ENCODE data around the gene PLPP4.

PLPP4 gene

GRCh38 chr10:120465138-120465537 is 8.1 kb downstream of the PLPP4 start:
- H3K4me2 ChIP-seq (ENCODE audit: low read length): no peak overlapping the region
- H3K4me1 ChIP-seq (ENCODE audit: control insufficient read depth, low read length): no peaks in the 10 kb centered on the region
- no peaks in the 10 kb centered on the region for H3F3A ChIP-seq (ENCODE audit: control insufficient read depth, insufficient read depth)
- no peak for TF ChIP-seq EZH2phosphoT487 (IDR thresholded peaks at IDR 0.05; ENCODE audit: borderline replicate concordance, low read length)
- no peak for TF ChIP-seq CTCF (IDR thresholded peaks at IDR 0.05; ENCODE audit: low read depth, low read length, poor library complexity, severe bottlenecking)
- H3K9me2 ChIP-seq (replicated peaks; ENCODE audit: control insufficient read depth, low read length): no peaks in the 10 kb centered on the region
- H3K27ac ChIP-seq (ENCODE audit: low read depth, low read length): no peak overlapping the region
- H4K20me1 ChIP-seq (ENCODE audit: control insufficient read depth, insufficient read depth, low read depth, low read length): no peaks in the 10 kb centered on the region
- H3K79me2 ChIP-seq (ENCODE audit: control insufficient read depth, low read length): no peaks in the 10 kb centered on the region
- H3K27me3 ChIP-seq (ENCODE audit: control insufficient read depth, low read length): no peaks in the 10 kb centered on the region
- H3K9me3 ChIP-seq (ENCODE audit: control insufficient read depth, insufficient read depth, low read length): no peaks in the 10 kb centered on the region
- no peaks in the 10 kb centered on the region for H3K36me3 ChIP-seq (ENCODE audit: control insufficient read depth, low read length)
- H3K4me3 ChIP-seq (ENCODE audit: low read length): no peak overlapping the region

- H3K4me2 ChIP-seq (ENCODE audit: low read length): no peak overlapping the region
- no peaks in the 10 kb centered on the region for H3K79me2 ChIP-seq (ENCODE audit: control insufficient read depth, low read length)
- H3K27ac ChIP-seq (ENCODE audit: low read depth, low read length): no peak overlapping the region
- H3K4me3 ChIP-seq (ENCODE audit: low read length): no peak overlapping the region
- H3K27me3 ChIP-seq (ENCODE audit: control insufficient read depth, low read length): no peaks in the 10 kb centered on the region
- H3K9me3 ChIP-seq (ENCODE audit: control insufficient read depth, insufficient read depth, low read length): no peaks in the 10 kb centered on the region
- no peaks in the 10 kb centered on the region for H3K9me2 ChIP-seq (replicated peaks; ENCODE audit: control insufficient read depth, low read length)
- H3K36me3 ChIP-seq (ENCODE audit: control insufficient read depth, low read length): no peaks in the 10 kb centered on the region
- no peaks in the 10 kb centered on the region for H4K20me1 ChIP-seq (ENCODE audit: control insufficient read depth, insufficient read depth, low read depth, low read length)
- no peaks in the 10 kb centered on the region for H3F3A ChIP-seq (ENCODE audit: control insufficient read depth, insufficient read depth)
- no peaks in the 10 kb centered on the region for H3K4me1 ChIP-seq (ENCODE audit: control insufficient read depth, low read length)
- TF ChIP-seq EZH2phosphoT487 (IDR thresholded peaks at IDR 0.05; ENCODE audit: borderline replicate concordance, low read length): no peak
- TF ChIP-seq CTCF (IDR thresholded peaks at IDR 0.05; ENCODE audit: low read depth, low read length, poor library complexity, severe bottlenecking): no peak
These were observed 9.0 kb downstream of the PLPP4 start for GRCh38 chr10:120466006-120466405.

- Histone ChIP-seq H4K20me1 (ENCODE audit: control insufficient read depth, insufficient read depth, low read depth, low read length) (no peaks in the 10 kb centered on the region), H3K9me3 (ENCODE audit: control insufficient read depth, insufficient read depth, low read length) (no peaks in the 10 kb centered on the region), H3K4me1 (ENCODE audit: control insufficient read depth, low read length) (no peaks in the 10 kb centered on the region), H3K4me2 (ENCODE audit: low read length) (no peak overlapping the region), H3K4me3 (ENCODE audit: low read length) (no peak overlapping the region), H3K36me3 (ENCODE audit: control insufficient read depth, low read length) (no peaks in the 10 kb centered on the region), H3K79me2 (ENCODE audit: control insufficient read depth, low read length) (no peaks in the 10 kb centered on the region), H3F3A (ENCODE audit: control insufficient read depth, insufficient read depth) (no peaks in the 10 kb centered on the region), H3K27ac (ENCODE audit: low read depth, low read length) (no peak overlapping the region), H3K9me2 (replicated peaks; ENCODE audit: control insufficient read depth, low read length) (no peaks in the 10 kb centered on the region), H3K27me3 (ENCODE audit: control insufficient read depth, low read length) (no peaks in the 10 kb centered on the region)
- TF ChIP-seq CTCF (IDR thresholded peaks at IDR 0.05; ENCODE audit: low read depth, low read length, poor library complexity, severe bottlenecking) (no peak), EZH2phosphoT487 (IDR thresholded peaks at IDR 0.05; ENCODE audit: borderline replicate concordance, low read length) (no peak)
These were observed 16.6 kb downstream of the PLPP4 start for GRCh38 chr10:120473593-120473992.

GRCh38 chr10:120474956-120475355 is 17.9 kb downstream of the PLPP4 start:
- no peaks in the 10 kb centered on the region for H3K4me1 ChIP-seq (ENCODE audit: control insufficient read depth, low read length)
- no peaks in the 10 kb centered on the region for H3F3A ChIP-seq (ENCODE audit: control insufficient read depth, insufficient read depth)
- TF ChIP-seq CTCF (IDR thresholded peaks at IDR 0.05; ENCODE audit: low read depth, low read length, poor library complexity, severe bottlenecking) (no peak), EZH2phosphoT487 (IDR thresholded peaks at IDR 0.05; ENCODE audit: borderline replicate concordance, low read length) (no peak)
- H3K9me3 ChIP-seq (ENCODE audit: control insufficient read depth, insufficient read depth, low read length): no peaks in the 10 kb centered on the region
- H3K9me2 ChIP-seq (replicated peaks; ENCODE audit: control insufficient read depth, low read length): no peaks in the 10 kb centered on the region
- no peak overlapping the region for H3K27ac ChIP-seq (ENCODE audit: low read depth, low read length)
- H3K79me2 ChIP-seq (ENCODE audit: control insufficient read depth, low read length): no peaks in the 10 kb centered on the region
- no peaks in the 10 kb centered on the region for H3K36me3 ChIP-seq (ENCODE audit: control insufficient read depth, low read length)
- H3K4me3 ChIP-seq (ENCODE audit: low read length): no peak overlapping the region
- no peaks in the 10 kb centered on the region for H4K20me1 ChIP-seq (ENCODE audit: control insufficient read depth, insufficient read depth, low read depth, low read length)
- no peak overlapping the region for H3K4me2 ChIP-seq (ENCODE audit: low read length)
- no peaks in the 10 kb centered on the region for H3K27me3 ChIP-seq (ENCODE audit: control insufficient read depth, low read length)
